Cerebellar cortex (tissue), 1 donor: ENCODE measurements around the gene TIMM44.
A peak's percentile ranks its signal among the peaks of the same experiment; 100 is the strongest.
"Not testable (repeated sequence)": the region's sequence is repeated elsewhere in the genome, so short reads cannot be mapped to it uniquely, and the experiment has no call there.

Source experiments
- DNase-seq: peaks from one replicate; pipeline ENCODE4 v3.0.0-alpha.2; 2015; ENCODE audit warnings: low spot score

Gene TIMM44

DNA sequence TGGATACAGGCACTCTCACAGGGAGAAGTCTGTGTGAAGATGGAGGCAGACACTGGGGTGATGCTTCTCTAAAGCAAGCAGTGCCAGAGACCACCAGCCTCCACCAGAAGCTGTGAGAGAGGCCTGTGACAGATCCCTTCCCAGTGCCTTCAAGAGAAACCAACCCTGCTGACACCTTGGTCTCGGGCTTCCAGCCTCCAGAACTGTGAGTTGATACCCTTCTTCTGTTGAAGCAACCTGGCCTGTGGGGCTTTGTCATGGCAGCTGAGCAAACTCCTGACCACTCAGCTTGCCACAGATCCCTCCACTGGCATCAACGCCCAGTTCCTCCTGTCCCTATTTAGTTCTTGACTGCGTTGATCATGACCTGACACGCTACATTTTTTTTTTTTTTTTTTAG lies 33.0 kb upstream of the TIMM44 start:
- no peak for DNase-seq

DNA sequence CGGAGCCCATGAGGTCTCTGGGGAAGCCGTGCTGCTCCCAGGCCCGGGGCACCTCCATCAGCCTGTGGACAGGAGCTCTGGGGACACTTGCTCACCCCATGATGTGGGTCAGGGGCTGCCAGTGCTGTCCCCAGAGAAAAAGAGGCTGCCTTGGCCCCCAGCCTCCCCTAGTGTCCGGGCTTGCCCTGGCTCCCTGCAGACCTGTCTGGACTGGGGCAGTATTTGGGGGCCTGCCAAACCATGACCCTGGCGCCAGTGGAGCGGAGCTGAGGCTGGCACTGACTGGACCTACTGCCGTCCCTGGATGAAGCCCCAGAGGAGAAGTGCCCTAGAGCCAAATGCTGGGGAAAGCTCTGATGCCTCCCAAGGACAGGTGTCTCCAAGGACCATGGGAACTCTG lies 31.6 kb upstream of the TIMM44 start:
- DNase-seq = peak; percentile 91

DNA sequence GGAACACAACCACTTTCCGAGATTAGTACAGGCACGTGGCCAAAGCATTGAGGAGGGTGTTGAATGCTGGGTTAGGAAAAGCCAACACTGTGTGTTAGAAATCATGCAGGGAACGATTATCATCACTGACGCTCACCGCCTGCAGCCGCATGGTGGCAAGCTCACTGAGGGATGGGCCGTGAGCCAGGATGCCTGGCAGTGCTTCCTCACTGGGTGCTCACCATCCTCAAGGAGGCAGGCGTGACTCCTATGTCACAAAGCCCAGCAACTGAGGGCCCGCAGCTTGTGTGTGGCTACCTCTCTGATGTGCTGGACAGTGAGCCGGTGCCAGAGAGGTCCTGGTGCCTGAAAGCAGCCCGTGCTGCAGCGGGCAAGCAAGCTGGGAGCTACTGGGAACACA lies 30.4 kb upstream of the TIMM44 start:
- peak; percentile 72 for DNase-seq

DNA sequence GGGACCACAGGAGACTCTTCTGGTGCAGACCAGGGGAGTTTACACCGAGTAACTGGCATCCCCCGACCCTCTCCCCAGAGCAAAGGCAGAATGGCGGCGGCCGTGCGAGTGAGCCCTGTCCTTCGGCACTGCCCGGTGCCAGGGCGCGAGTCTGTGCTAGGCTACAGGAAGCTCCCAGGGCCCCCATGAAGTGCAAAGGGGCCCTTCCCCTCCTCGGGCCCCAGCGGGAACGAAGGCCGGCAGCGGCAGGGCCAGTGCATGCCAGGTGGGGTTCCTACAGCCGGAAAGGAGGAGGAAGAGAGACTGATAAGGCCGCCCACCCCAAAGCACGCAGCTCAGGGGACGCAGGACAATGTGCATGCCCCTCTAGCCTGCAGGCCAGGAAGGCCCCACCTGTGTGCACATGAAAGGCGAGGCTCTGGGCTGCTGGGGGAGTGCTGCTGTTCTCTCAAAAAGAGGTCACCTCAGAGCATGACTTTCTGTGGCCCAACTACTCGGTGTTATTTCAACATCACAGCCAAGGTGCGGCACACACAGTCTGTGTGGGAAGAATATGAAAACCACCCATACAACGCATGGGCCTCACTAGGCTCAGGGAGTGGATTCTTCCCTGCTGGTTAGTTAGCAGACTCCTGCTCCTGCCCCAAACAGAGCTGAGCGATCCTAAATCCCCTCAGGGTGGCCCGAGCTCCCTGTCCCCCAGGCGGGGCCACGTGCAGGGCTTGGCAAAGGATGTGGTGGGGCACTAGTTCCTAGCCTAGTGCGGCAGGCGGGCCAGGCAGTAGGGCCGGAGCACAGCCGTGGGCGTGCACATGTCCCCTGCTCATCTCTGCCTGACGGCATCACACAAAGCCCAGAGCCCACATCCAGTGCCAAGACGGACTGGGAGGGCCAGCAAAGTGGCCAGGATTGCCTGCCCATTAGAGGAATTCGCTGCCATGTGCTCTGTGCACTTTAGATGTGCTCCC lies 28.4 kb upstream of the TIMM44 start:
- DNase-seq = peak; percentile 56

DNA sequence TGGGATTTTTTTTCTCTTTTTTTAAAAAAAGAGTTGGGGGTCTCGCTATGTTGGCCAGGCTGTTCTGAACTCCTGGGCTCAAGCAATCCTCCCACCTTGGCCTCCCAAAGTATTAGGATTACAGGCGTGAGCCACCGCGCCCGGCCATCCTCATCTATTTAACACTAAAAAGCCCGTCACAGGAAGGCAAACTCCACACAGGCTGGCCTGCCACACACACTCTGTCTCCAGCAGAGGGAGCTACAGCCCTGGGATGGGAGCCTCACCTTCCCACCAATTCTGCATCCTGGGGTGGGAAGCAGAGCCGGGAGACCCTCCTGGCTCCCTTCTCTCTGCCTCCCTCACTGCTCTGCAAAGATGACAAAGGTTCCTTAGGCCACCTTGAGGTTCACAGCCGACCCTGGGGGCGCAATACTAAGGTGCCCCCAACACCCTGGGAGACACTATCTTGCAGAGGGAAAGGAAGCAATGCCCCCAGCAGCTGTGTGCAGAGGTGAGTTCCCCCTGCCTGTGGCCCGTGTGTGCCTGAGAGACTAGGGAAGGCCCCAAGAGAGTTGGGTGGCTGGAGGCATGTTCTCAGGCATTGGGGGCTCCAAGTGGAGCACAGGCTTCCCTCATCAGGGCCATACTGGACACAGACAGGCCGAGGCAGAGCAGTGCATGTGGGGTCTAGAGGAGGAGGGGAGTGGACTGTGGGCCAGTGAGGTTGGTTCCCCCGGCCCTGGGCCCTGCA lies 27.4 kb upstream of the TIMM44 start:
- peak; percentile 70 for DNase-seq

DNA sequence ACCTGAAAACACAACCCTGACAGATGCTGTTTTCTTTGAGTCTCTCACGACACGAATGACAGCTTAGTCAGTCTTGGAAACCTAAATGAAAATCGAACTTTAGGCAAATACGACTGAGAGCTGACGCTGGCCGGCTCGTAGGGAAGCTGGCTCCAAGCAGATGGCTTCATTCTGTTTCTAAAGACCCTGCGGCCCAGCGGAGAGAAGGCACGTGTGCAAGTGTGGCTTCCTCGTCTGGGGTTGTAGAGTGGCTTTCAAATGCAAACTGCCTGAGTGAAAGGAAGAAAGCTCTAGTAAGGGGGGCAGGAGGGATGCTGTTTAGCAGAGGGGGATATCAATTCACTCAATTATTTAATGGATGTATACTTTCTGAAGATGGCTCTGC lies 26.1 kb upstream of the TIMM44 start:
- DNase-seq = no peak

DNA sequence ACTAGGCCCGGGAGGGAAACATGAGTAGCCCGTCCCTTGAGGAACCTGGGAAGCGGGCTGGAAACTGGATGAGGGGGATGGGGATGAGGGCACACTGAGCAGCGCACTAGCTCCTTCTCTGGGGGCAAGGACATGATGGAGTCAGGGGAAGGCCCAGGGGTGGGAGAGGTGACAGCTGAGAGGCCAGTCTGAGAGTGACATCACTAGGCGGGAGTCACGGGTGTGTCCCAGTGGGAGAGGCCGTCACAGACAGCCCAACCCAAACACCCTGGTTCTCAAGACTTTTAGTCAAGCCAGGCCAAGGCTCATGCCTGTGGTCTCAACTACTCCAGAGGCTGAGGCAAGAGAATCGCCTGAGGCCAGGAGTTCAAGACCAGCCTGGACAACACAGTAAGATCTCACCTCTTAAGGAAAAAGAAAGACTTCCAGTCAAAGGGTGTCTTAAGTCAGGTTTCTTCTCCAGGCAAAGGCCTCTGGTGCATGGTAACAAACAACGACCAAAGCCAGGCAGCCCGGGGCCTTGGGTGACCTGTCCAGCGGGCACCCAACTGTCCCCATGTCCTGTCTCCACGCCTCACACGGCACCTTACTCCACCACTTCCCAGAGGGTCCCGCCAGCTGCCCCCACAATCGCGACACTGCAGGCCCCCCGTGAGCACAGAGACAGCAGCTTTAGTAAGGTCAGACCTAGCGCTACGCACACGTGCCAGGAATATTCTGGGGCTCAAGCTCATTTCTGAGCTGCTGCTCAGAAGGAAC lies 25.5 kb upstream of the TIMM44 start:
- DNase-seq = no peak

DNA sequence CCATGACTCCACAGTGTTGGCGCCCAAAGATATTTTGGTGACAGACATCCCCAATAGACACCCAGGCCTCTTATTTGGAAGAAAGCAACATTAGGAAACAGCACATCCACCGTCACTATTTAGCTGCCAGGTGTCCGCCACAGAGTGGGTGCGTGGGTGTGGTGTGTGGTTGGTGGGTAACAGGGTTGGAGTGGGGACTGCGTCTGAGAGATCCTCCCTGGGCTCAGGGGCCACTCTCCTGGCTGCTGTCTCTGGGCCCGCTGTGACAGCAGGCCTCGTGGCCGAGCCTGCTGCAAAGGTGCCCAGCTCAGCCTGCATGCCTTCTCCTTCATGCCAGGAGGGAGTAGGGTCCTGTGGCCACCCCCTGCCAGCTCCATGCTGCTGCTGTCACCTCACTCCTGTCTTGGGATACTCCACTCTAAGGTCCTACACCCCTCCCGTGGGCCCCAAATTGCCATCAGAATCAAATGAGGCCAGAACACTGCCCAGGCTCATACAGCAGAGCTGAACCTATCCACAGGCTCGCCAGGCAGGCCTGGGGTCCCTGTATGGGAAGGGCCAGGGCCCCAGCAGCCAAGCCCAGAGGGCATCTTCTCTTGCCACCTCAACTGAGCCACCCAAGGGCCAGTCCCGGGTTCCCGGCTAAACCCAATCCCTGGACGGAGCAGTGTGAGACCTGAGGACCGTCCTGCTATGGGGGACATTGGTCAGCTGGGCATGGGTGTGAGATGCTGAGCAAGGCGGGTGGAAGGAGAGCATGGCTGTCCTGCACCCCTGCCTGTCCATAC lies 24.7 kb upstream of the TIMM44 start:
- no peak for DNase-seq

DNA sequence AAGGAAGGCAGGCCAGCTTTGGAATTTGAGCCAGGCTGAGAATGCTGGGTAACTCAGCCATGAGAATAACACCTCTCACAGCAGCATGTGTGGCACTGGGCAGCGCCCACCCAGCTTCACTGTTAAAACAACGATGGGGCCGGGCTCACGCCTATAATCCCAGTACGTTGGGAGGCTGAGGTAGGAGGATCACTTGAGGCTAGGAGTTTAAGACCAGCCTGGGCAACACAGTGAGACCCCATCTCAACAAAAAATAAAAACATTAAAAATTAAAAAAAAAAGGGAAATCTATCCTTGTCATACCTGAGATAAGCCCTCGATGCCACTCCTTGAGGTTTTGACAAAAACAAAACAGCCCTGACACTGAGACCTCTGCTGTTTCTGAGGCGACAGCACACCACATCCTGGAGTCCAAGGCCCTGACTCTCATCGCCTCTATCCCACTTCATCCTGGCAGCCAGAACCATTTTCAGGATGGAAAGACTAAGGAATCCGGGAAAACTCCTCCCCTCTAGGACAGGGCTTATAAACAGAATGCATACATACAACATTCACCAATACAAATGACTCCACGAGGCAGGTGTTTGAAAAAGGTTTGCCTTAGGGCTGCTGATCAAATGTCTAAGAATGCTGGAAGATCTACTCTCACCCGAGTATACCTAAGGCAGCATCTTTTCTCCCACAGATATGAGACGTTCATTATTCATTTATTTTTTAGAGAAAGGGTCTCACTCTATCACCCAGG lies 22.6 kb upstream of the TIMM44 start:
- DNase-seq = no peak

DNA sequence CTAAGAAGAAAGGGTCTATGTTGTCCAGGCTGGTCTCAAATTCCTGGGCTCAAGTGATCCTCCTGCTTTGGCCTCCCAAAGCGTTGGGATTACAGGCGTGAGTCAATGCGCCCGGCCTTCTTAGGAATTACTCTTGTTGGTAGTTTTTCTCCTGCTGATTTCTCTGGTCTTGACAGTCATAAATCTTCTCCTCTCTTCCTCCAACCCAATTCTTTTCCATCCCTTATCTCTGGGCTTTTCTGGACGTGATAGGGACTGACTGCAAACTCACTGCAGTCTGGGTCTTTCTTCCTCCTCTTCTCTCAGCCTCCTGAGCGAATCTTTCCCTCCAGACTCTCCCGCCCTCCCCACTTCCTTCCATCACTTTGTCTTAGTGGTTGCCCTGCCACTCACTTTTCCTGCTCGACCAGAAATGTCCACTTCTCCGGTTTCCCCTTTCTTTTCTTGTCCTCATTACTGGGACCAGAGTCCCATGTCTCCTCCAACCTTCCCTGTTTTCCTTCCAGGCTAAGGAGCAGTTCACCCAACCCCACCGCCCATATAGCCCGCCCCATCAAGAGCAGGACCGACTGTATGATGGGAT lies 21.9 kb upstream of the TIMM44 start:
- no peak for DNase-seq

DNA sequence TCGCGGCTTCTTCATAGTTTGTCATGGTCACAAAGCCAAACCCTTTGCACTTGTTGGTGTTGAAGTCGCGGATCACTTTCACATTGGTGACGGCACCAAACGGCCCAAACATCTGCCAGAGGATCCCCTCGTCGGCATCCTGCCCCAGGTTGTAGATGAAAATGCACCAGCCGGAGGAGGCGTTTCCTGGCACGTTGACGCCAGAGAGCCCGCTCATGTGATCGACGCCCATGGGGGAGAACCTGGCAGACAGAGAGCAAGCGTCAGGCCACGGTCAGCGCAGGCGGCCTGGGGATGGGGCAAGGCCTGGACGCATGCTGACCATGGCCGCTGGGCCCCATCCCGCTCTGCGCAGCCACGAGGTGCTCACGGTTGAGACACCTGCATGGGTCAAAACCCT lies 20.1 kb upstream of the TIMM44 start:
- no peak for DNase-seq

DNA sequence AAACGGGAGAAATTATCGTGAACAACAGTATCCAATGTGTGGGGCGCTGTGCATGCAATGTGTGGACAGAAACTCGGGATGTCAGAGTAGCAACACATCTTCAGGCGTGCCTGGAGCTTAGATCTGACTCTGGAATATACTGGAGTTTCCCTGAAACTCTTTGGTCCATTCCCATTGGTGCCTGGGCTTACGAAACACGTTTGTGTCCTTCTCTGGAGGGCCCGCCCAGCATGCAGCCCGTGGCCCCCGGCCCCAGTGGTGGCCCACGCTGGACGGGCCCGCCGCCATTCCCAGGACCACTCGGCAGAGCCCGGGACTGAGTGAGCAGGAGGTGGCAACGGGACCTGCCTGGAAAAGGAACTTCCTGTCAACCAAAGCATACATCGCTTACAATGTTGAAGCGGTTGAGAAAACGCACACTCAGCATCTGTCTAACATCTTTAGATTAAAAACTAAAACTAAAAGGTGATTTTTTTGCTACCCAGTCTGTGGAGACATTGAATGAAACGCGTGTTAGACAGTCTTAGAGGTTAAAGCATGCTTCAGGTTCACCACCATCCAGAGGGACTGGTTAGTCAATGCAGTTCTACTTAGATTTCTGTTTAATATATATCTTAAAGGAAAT lies 19.3 kb upstream of the TIMM44 start:
- no peak for DNase-seq

DNA sequence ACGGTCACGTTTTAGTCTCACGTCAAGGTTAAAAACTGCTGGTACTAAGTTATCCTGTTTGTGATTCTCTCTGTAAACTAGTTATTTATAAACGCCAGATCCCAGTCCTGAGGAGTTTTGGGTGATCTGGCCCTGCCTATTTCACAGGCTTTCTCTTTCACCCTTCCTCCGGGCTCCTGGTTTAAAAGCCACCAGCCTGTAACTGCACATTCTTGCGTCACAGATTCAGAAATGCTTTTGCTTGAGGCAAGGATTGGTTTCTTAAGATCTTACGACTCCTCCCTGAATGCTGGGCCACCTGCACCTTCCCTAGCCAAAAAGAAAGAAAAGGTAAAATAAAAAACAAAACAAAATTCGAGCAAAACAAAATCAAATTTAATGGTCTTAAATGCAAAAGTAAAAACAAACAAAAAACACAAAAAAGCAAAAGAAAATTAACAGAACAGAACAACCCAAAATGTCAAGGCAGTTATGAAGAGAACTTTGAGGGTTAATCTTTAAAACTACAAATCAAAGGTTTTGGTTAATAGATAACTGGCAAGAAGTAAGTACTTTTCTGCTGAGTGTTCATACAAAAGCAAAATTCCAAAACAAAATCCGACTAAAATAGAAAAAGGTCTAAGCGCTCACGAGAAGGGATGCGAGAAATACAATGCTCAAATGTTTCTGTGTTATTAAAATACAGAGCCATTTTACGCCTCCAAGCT lies 18.6 kb upstream of the TIMM44 start:
- DNase-seq = no peak

DNA sequence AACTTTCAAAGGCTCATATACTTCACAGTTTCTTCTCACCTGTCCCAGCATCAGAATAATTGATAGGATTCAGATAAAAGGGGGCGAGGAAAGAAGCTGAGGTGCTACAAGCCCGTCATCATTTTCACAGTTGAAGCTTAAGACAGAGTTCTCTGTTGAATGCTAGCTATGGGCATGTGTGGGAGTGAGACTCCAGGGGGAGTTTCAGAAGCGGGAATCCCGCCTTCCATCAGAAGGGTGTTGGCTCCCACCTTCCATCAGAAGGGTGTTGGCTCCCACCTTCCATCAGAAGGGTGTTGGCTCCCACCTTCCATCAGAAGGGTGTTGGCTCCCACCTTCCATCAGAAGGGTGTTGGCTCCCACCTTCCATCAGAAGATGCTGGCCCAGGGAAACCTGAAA lies 17.6 kb upstream of the TIMM44 start:
- DNase-seq = not testable (repeated sequence)

DNA sequence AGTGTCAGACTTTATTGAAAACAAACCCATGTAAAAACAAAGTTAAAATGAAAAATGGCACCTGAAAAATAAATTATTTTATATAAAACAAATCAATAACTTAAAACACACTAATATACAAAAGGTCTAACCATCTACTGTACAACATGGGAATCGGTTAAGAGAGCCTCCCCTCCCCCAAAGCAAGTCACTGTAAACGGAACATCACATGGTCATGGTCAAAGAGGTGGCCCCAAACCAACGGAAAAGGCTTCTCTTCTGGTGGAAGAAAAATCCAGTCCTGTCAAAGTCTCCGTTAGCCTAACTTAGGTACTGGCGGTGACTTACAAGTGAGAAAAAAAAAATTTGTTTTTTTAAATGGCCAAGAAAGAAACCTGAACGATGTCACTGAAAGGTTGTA lies 15.7 kb upstream of the TIMM44 start:
- no peak for DNase-seq

DNA sequence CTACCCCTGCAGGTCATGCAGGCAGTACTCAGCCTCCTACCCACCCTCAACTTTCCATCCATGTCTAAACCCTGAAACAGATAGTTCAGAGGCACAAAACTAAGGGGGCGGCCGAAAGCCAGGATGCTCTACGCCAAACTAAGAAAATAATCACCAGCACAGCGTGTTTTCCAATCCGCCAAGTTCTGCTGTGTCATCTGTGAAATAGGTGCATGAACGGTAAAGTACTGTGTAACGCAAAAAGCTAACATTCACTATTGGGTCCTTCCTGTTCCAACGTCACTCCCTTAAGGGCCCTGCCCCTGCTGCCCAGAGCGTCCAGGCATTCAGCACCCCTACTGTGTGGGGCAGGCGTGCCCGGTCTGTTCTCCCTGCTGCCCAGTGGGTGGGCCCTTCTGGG lies 12.2 kb upstream of the TIMM44 start:
- no peak for DNase-seq

DNA sequence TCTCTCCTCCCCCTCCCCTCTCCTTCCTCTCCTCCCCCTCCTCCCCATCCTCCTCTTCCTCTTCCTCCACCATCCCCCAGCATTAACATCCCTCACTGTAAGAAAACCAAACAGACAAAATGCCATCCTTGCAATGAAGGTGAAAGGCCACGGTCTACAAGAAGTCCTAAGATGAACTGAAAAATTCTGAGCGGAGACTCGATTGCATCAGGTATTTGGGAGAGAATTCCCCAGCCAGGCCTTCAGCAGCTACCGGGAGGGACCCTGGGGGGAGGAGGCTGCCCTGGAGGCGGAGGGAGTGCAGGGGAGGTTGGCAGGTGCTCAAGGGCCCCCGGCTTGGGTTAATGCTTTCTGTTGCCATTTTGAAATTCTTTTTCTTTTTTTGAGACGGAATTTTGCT lies 10.1 kb upstream of the TIMM44 start:
- no peak for DNase-seq

DNA sequence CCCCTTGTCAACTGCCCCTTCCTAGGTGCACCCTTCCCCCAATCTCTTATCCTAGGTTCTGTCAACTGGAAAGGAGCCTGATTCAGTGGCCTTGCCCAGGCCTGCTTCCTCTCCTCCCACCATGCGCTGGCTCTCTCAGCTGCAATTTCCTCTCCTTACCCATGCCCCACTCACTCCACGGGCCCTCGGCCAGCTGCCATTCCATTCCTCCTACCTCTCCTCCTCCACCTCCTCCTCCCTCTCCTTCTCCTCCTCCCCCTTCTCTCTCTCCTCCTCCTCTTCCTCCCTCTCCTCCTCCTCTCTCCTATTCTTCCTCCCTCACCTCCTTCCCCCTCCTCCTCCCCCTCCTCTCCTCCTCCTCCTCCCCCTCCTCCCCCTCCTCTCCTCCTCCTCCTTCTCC lies 9.6 kb upstream of the TIMM44 start:
- DNase-seq = peak; percentile 78

DNA sequence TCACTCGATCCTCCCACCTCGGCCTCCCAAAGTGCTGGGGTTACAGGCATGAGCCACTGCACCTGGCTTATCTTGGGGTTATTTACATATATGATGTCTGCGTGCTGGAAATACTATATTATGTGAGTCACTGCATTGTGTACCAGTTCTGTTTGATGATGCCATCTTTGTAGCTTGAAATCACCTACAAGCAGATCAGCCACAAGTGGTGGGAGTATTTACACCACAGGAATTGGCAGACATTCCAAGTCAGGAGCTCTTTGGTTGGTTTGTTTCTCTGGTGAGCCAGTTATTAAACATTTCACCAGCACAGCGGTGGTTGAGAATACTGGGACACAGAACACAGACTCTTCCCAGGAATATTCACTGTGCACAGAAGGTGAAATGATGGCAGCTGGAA lies 4.5 kb upstream of the TIMM44 start:
- no peak for DNase-seq
